Left renal cortex interstitium (tissue), 4 donors: ENCODE data around the gene FBLIM1. TPM values are rescaled to one million over a fixed set of nuclear protein-coding genes. Genes with fewer than 3 reads are reported as not detected.

Source experiments
- DNase-seq, 4 donors: peaks; one replicate each; pipeline ENCODE4 v3.0.0-alpha.2; 2013; ENCODE audit warnings: low read depth in 4 of 4, low spot score in 2 of 4, missing footprints in 1 of 4
- polyA plus RNA-seq, 4 donors: library from polyadenylated mRNA; unstranded; fragments of 120-200 nt; gene quantifications; one replicate each; pipeline ENCODE4 v1.2.1, GENCODE V29; 2013; ENCODE audit not compliant: insufficient read length in 4 of 4

Gene FBLIM1, protein sequence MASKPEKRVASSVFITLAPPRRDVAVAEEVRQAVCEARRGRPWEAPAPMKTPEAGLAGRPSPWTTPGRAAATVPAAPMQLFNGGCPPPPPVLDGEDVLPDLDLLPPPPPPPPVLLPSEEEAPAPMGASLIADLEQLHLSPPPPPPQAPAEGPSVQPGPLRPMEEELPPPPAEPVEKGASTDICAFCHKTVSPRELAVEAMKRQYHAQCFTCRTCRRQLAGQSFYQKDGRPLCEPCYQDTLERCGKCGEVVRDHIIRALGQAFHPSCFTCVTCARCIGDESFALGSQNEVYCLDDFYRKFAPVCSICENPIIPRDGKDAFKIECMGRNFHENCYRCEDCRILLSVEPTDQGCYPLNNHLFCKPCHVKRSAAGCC
- 10 to 100 TPM; 46.1 to 67.0 (median 56.0) TPM for polyA plus RNA-seq

DNA sequence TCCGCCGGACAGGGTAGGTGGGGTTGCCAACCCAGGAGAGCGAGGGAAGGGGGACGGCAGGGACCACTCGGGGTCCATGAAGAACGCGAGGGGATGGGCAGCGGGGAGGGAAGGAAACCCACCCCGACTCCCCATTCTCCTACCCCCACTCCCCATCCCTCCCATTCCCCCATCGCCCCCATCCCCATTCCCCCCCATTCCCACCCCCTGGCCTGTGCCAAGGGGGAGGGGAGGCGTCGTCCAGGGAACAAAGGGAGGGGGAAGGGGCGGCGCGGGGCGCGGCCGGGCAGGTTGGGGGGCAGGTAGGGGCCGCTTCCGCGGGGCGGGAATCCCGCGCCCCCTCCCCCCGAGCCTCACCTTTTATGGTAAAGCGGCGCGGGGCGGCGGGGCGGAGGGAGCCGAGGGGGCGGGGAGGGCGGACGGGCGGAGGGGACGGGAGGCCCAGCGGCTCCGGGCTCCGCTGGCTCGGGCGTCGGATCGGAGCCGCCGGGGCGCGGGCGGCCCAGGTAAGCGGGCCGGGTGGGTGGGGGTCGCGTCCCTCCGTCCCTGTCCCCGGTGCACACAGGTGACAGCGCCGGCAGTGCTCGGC lies at the start of gene FBLIM1:
Gene FBLIM1 (plus strand): TSS at position 453 of the 589 bp plus-strand sequence. CDS start 6,189 bp downstream, outside the sequence.
- no peak for DNase-seq

DNA sequence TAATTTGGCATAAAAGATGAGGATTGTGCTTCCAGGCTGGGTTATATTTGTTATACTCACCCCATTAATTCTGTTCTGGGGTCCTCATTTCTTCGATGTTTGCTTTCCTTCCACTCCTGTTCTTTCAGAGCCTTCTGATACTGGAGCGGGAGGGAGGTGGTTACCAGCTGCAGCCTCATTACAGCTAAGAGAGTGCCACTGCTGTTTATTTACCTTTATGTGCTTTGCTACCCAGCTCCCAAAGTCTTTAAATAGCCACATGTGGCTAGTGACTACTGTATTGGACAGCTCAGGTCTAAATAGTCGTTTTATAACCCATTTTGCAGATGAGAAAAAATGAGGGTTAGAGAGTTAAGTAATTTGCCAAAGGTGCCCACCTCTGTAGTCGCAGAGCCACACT lies 49.4 kb upstream of the FBLIM1 start:
- DNase-seq = no peak

DNA sequence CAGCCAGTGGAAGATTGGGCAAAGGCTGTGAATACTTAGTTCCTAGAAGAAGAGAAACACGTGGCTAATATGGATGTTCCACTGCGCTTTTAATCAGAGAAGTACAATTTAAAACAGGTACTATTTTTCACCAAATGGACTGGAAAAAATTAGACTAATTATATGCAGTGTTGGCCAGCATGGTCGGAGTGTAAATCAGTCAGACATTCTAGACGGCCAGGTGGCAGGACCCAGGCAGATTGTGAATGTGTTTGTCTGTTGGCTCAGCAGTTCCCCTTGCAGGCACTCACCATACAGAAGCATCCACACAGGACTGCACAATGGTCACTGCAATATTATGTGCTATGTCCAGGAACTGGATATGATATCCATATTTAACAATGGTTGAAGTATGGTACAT lies 46.4 kb upstream of the FBLIM1 start:
- DNase-seq = no peak

DNA sequence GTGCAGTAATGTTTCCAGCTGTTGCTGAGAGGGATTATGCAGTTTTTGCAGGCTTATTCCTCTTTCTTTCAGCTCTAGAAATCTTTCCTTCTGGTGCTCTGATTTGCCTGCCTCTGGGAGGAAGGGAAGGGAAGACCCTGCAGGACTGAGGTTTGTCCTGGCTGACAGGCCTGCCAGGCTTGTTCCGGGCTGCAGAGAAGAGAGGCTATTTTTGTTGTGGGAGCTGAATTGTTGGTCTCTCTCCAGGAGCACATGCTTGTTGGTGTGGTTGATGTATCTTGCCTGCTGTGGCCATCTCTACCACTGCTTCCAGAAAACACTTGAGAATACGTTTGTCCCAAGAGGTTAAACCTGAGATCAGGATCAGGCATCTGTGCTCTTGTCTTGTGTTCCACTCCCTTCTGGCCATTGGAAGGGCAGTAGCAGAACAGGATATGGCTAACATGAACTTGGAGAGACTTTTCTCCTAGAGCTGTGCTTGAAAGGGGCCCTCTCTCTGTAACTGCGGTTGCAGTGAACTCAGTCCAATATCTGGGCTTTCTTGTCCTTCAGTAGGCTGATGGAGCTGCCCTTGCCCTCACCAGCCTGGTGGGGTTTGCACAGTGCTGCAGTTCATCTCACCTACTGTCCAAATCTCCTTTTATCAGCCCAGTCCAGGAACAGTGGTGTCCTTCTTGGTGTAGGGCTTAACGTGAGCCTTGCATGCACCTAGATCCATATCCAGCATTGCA lies 44.0 kb upstream of the FBLIM1 start:
- no peak for DNase-seq

DNA sequence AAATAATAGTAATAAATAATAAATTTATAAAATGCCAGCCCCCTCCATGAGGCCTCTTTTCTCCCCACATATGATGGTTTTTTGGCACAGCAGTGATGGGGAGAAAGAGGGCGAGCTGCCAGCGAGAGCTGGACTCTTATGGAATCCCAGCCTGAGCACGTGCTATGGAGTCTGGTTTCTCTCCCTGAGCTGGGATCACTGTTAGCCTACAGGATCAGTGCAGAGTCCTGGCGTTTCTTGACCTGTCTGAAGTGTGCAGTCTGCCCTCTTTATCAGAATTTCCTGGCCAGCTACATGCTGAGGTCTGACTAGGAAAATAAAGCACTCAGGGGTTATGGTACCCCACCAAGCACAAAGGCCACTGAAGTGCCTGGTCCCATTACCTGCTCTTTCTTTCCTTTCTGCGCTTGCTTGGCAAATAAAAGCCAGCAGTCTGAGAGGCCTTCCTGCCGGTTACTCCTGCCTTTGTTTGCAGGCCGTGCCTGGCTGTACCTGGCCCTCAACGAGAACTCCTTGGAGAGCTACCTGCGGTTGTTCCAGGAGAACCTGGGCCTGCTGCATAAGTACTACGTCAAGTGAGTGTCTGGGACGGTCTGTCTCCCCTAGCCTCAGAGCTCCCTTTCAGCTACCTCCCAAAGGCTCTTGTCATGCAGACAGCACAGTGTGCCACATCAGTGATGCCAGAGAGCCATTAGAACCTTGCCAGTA lies 41.0 kb upstream of the FBLIM1 start:
- DNase-seq = no peak

DNA sequence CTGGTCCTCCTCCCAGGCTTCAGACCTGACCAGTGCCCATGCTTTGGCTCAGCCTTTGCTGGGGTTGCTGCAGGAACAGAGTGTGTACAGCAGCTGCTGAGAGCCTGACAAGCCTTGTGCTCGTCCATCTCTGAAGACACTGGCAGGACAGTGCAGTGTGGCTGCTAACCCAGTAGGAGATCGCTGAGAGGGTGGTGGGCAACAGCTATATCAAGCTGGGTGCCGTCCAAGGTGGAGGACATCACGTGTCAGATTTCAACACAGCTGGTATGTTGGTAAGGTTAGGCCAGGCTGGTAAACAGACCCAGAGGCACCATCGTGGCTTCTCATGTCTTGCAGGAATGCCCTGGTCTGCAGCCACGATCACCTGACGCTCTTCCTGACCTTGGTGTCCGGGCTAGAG lies 40.4 kb upstream of the FBLIM1 start:
- no peak for DNase-seq

DNA sequence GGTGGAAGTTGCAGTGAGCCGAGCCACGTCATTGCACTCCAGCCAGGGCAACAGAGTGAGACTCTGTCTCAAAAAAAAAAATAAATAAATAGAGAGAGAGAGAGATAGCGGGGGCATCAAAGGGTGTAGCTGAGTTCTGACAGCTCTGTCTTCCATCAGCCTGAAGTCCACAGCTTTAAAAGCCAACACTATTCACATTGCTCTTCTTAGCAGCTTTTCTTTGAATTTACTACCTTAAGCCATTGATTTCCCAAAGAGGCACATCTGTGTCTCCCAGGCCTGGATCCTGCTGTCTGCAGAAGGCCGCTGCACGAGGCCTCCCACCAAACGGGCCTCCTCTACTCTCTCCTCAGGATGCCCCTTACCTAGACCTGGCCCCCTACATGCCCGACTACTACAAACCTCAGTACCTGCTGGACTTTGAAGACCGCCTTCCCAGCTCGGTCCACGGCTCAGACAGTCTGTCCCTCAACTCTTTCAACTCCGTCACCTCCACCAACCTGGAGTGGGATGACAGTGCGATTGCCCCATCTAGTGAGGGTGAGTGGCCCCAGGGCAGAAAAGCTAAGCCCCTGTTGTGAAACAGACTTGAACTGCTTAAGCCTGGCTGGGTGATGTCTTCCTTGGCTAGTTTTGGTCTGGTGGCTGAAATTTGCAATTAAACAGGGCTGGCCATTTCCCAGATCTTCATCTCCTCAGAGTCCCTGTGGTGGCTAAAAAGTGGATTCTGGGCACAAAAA lies 39.0 kb upstream of the FBLIM1 start:
- no peak for DNase-seq

DNA sequence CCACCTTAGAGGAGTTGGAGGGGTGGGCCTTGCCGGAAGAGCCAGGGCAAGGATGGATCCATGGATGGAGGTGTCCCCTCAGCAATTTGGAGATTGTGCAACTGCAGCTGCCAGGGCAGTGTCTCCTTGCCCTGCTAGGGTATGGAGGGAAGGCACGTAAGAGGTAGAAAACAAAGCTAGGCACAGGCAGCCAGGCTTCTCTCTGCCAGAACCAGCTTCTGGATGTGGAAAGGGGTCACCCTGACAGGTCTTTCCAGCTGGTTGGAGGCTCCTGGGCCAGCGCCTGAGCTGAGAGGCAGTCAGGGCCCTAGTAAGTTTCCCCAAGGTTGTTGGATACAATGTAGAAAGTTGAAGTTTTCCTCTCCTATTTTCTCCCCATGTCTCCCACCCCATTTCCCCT lies 37.7 kb upstream of the FBLIM1 start:
- DNase-seq = no peak

DNA sequence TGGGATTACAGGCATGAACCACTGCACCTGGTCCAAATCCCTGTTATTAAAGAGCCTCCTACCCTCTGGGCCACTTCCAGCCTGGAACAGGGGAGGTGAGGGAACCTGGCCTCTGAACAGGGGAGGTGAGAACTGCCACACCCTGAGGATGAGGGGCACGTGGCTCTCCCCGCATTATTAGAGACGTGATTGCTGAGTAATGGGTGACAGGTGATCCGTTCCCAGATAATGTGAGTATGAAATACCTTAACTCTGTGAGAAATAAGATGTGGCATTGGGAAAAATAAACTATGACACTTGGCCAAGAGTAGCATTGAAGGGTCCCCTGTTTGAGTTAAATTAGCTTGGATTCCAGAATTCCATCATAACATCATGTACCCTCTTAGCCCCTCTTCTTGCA lies 36.2 kb upstream of the FBLIM1 start:
- DNase-seq = no peak

DNA sequence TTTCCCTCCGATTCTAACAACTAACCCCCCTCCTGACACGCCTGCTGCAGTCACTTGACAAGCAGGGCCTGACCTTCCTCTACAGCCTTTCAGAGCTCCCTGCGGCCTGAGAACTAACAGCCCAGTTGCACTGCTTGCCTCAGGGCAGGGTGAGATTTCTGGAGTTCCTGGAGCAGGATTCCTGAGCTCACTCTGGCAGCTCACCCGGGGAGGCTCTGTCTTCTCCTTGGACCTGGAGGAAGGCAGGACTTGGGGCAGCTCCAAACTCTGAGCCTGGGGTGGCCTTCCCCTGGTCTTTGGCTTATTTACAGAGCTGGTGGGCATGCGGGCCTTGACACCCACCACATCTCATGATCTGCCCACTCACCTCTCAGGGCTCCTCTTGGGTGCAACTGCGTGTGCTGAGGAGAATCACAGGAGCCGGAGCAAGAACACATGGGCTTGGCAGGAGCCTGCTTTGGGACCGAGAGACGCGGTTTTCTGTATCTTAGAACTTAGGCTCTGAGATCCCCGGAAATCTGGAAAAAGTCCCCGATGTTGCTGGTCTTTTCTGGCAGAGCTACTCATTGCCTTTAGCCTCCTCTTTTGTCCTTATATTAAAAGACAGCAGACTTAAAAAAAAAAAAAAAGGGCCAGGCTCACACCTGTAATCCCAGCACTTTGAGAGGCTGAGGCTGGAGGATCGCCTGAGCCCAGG lies 35.6 kb upstream of the FBLIM1 start:
- DNase-seq = no peak

DNA sequence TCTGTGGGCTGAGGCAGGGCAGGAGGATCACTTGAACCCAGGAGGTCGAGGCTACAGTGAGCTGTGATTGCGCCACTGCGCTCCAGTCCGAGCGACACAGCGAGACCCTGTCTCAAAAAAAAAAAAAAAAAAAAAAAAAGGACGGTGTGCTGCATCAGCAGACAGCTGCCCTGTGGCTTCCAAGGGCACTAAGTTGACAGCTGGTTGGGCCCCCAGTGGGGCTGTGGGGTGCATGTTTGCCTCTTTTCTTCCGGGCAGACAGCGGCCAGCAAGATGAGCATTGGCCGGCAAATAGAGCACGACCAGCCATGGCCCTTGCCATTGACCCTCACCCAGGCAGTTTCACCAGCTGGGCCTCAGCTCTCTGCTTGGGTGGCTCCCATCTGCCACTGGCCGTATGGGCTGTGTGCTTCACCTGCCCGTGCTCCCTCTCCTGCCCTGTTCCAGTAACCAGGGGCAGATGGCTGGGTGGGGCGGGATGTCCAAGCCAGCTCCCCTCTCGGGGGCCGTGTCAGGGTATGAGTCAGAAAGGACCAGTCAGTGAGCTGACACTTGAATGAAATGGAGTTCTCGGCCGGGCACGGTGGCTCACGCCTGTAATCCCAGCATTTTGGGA lies 34.9 kb upstream of the FBLIM1 start:
- no peak for DNase-seq

DNA sequence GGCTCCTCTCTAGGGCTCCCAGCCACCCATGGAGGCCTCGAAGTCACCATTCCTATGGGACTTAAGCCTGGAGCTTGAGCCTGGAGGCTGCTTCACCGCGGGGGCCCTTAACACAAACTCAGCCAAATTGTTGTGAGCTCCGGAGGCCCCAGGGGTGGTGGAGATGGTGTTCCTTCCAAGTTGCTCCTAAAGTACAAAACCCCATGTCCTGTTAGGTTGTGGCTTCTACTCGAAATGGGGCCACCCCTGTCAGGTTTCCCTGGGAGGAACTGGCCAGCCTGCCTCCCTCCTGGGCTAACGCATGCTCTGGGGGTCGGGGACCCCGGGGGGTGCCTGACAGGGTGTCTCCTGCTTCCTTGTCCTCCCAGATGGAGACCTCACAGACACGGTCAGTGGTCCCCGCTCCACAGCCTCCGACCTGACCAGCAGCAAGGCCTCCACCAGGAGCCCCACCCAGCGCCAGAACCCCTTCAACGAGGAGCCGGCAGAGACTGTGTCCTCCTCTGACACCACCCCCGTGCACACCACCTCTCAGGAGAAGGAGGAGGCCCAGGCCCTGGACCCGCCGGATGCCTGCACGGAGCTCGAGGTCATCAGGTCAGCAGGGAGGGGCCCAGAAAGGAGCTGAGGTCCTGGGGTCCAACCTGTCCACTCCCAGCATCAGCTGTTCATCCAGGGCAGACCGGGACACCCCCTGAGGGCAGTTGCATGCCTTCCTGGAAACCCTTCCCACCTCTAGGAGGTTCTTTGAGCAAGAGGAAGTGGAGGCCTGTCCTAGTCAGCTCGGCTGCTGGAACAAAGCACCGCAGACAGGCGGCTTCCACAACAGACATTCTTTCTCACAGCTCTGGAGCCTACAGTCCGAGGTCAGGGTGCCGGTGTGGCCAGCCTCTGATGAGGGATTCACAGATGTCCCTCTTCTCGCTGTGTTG lies 33.4 kb upstream of the FBLIM1 start:
- DNase-seq = no peak

DNA sequence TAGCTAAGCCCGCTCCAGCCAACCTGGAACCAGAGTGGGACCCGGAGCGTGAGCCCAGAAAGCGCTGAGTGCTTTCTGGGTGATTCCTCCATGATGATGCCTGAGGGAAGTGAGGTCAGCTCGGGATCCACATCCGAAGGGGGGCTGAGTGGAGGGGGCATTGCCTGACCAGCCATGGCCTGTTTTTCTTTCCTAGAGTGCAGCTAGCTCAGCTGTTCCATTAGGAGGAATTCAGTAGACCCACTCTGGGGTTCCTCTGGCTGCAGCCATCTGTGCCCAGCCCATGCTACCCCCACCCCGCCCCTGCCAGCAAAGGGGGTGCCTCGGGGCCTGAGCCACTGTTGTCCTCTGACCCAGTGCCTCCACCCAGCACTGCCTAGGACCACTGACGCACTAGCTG lies 32.1 kb upstream of the FBLIM1 start:
- no peak for DNase-seq

DNA sequence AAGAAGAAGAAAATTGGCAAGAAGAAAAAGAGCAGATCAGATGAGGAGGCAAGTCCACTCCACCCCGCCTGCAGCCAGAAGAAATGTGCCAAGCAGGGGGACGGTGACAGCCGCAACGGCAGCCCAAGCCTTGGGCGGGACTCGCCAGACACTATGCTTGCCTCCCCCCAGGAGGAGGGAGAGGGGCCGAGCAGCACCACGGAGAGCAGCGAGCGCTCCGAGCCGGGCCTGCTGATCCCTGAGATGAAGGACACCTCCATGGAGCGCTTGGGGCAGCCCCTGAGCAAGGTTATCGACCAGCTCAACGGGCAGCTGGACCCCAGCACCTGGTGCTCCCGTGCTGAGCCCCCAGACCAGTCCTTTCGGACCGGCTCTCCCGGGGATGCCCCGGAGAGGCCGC lies 31.6 kb upstream of the FBLIM1 start:
- DNase-seq = no peak

DNA sequence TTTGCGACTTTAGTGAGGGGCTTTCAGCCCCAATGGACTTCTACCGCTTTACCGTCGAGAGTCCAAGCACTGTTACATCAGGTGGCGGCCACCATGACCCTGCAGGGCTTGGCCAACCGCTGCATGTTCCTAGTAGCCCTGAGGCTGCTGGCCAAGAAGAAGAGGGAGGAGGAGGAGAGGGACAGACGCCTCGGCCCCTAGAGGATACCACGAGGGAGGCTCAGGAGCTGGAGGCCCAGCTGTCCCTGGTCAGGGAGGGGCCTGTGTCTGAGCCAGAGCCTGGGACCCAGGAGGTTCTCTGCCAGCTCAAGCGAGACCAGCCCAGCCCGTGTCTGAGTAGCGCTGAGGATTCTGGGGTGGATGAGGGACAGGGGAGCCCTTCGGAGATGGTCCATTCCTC lies 31.2 kb upstream of the FBLIM1 start:
- no peak for DNase-seq

DNA sequence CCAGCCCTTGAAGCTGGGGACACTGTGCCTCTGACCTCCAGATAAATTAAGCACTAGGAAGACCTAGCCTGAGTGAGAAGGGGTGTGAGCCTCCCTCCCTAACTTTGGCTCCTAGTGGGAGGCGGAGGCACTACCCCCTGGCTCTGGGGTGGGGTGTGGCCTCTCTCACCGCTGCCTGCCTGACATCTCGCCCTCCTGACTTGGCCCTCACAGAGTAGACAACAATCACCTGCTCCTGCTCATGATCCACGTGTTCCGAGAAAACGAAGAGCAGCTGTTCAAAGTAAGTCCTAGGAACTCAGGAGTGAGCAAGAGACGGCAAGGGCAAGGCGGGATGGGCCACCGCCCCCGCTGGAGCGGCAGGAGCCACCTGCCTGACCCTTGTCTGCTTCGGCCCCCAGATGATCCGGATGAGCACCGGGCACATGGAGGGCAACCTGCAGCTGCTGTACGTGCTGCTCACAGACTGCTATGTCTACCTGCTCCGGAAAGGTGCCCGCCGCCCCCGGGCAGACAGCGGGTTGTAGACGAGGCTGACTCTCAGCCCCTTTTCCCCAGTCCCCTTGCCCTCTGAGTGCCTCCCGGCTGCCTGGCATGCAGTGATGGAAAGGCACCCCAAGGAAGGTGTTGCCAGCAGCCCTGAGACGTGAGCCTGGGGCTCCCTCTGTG lies 30.6 kb upstream of the FBLIM1 start:
- DNase-seq = no peak

DNA sequence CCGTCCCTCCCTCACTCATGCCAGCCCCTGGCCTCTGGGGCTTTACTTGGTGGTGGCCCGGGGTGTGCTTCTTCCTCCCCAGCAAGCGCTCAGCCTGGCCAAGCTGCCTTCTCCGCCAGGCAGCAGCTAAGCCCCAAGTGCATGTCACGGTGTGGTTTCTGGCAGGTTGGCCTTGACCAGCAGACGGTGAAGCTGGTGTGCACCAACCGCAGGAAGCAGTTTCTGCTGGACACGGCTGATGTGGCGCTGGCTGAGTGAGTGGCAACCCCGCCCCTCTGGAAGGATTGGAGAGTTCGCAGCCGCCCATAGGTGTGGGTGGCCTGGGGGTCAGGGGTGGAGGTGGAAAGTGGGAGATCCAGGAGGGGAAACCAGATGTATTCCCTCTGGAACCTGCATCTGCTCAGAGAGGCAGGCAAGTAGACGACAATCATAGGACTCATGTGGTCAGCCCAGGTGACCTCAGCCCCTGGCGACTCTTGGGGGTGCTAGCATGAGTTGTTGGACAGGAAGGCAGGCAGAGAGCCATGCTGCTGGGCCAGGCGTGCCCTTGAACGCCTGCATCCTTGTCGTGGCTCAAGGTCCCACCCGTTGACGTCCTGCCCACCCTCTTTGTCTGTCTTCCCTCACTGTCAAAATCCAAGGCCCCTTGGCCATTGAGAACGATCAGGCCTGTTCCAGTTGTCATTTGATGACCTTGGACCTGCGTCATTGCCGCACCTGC lies 29.5 kb upstream of the FBLIM1 start:
- no peak for DNase-seq
